Activated CD4-positive, alpha-beta memory T cell treated with anti-CD3 and anti-CD28 coated beads, Interleukin-2, amount 10 ng/mL, durations not matched to agents 7 days and 5 days (primary cell): ENCODE measurements around the gene PCYOX1L. TPM values are rescaled to one million over a fixed set of nuclear protein-coding genes. Genes with fewer than 3 reads are reported as not detected.
"Not testable (repeated sequence)": the region's sequence is repeated elsewhere in the genome, so short reads cannot be mapped to it uniquely, and the experiment has no call there.

ENCODE experiments used
- CTCF ChIA-PET: fragments of 350-600 bp; sonication (Branson Sonifier 250); formaldehyde crosslinking; loops from one replicate; lab custom pipeline; 2021; ENCODE audit warnings: antibody characterized with exemption, inconsistent platforms; lab: Charles Lee
- POLR2A ChIA-PET: fragments of 350-600 bp; sonication (Branson Sonifier 250); formaldehyde crosslinking; loops from one replicate; lab custom pipeline; 2021; ENCODE audit warnings: antibody characterized with exemption; lab: Charles Lee
- DNase-seq: peaks from one replicate; pipeline ENCODE4 v3.0.0-alpha.2; 2020
- H3K27ac Mint-ChIP-seq: one replicate; pipeline ENCODE4 v1.8.0; 2021; ENCODE audit warnings: mild to moderate bottlenecking, mixed read lengths
- H3K27me3 Mint-ChIP-seq: one replicate; pipeline ENCODE4 v1.8.0; 2021; ENCODE audit warnings: mixed read lengths
- H3K36me3 Mint-ChIP-seq: one replicate; pipeline ENCODE4 v1.8.0; 2021; ENCODE audit warnings: low read depth, mixed read lengths
- H3K4me1 Mint-ChIP-seq: one replicate; pipeline ENCODE4 v1.8.0; 2021; ENCODE audit warnings: mixed read lengths
- H3K4me3 Mint-ChIP-seq: one replicate; pipeline ENCODE4 v1.8.0; 2021; ENCODE audit warnings: mild to moderate bottlenecking, mixed read lengths
- H3K9me3 Mint-ChIP-seq: one replicate; pipeline ENCODE4 v1.8.0; 2021; ENCODE audit warnings: mixed read lengths
- total RNA-seq, 2 experiments: library from RNA; stranded (reverse); gene quantifications; one replicate each; pipeline ENCODE4 v1.2.3, GENCODE V29; 2021

The PCYOX1L gene
- total RNA-seq, 2 experiments from 2014 or later = 41.2 to 42.1 TPM

DNA sequence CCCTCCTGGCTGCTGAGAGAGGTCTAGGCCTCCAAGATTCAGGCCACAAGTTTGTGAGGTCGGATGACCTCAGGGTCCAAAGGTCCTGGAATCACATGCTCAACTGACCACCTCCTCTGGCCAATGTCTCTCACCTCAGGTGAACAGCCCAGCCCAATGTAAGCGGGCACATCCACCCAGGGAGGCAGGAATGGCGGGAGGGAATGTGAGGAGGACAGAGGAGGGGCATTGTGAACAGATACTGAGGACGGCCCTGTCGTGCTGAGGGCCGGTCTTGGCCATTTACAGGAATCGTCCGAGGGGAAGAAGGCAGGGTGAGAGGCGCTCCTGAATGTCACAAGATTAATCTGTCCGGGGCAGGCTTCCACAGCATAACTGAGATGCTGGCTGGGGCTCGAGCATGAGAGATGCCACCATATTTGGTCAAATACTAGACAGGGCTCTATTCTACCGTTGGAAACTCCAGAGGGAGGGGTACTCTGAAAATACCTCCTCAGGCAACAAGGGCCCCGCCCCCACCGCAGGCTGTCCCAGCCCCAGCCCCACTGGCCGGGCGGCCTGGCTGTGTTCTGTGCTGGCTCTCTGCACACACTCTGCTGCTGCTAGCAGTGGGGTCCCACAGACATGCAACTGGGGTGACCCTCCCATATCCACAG, 22.7 kb downstream of the PCYOX1L start:
- peaks cover 1% of the 10 kb centered on the region for H3K27me3 Mint-ChIP-seq
- no peaks in the 10 kb centered on the region for H3K4me1 Mint-ChIP-seq
- H3K9me3 Mint-ChIP-seq = no peaks in the 10 kb centered on the region
- DNase-seq = no peak
- no peak overlapping the region for H3K27ac Mint-ChIP-seq
- CTCF ChIA-PET = interaction anchor here (0.7 to 4.4 kb wide), 11 partner anchors 8 to 203 kb away, joined by 3 to 39 read pairs (median 6); partner anchors contain the start of gene PCYOX1L
- no peak overlapping the region for H3K4me3 Mint-ChIP-seq
- POLR2A ChIA-PET = interaction anchor here (1.3 kb wide), 1 partner anchor 181 kb away, joined by 5 read pairs; no protein-coding TSS in a partner anchor
- no peaks in the 10 kb centered on the region for H3K36me3 Mint-ChIP-seq

DNA sequence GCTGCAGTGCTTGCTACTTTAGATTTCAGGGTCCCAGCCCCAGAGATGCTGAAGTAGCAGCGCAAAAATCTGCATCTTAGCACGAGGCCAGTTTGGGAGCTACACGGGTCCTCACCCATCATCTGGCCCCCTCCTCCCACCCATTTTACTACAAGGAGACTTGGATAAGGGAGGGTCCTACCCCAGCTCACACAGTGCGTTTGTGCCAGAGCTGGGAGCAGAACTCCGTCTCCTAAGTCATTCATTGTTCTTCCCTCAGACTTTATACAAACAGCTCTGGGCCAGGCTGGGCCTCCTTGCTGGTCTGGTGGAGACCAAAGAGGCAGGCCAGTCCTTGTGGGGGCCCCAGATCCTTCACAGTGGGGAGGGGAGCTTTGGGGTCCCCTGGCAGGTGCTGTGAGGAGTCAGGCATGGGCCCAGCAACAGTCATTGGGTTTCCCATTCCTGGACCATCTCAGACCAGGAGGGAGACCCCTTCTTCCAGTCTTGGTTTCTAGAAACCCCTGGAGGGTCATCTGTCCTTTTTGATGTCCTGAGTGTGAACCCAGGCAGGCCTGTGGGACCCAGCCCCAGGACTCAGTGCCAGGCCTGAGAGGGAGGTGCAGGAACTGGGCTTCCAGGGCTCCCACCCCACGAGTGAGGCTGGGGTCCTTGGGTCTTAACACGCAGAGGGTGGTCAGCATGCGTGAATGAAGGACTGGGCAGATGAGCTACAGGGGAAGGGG, 23.6 kb downstream of the PCYOX1L start:
- Mint-ChIP-seq H3K9me3 (no peaks in the 10 kb centered on the region), H3K36me3 (no peaks in the 10 kb centered on the region), H3K4me3 (no peak overlapping the region), H3K4me1 (no peaks in the 10 kb centered on the region), H3K27me3 (peaks cover 1% of the 10 kb centered on the region), H3K27ac (no peak overlapping the region)
- ChIA-PET CTCF (interaction anchor here (0.7 to 4.4 kb wide), 11 partner anchors 9 to 237 kb away, joined by 3 to 39 read pairs (median 5); partner anchors contain the start of gene PCYOX1L), POLR2A (interaction anchor here (0.7 to 1.3 kb wide), 2 partner anchors 23 to 180 kb away, joined by 3 to 5 read pairs; partner anchors contain the start of gene PCYOX1L)
- DNase-seq = no peak

DNA sequence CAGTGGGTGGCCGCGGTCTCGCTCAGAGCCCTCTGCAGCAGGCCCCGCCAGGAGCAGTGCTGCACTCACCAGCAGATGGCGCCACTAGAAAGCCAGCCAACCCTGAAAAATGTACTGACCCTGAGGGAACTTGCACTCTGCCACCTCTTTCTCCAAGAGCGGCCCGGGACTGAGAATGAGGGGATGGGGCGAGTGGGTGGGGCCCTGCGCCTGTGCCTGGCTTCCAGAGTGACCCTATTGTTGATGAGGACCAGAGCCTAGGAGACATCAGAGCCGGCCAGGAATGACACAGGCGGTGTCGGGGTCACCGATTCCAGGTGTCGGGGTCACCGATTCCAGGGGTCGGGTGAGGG, 24.1 kb downstream of the PCYOX1L start:
- H3K4me3 Mint-ChIP-seq = no peak overlapping the region
- POLR2A ChIA-PET = interaction anchor here (0.7 to 1.3 kb wide), 2 partner anchors 24 to 180 kb away, joined by 3 to 5 read pairs; partner anchors contain the start of gene PCYOX1L
- no peak overlapping the region for H3K27ac Mint-ChIP-seq

DNA sequence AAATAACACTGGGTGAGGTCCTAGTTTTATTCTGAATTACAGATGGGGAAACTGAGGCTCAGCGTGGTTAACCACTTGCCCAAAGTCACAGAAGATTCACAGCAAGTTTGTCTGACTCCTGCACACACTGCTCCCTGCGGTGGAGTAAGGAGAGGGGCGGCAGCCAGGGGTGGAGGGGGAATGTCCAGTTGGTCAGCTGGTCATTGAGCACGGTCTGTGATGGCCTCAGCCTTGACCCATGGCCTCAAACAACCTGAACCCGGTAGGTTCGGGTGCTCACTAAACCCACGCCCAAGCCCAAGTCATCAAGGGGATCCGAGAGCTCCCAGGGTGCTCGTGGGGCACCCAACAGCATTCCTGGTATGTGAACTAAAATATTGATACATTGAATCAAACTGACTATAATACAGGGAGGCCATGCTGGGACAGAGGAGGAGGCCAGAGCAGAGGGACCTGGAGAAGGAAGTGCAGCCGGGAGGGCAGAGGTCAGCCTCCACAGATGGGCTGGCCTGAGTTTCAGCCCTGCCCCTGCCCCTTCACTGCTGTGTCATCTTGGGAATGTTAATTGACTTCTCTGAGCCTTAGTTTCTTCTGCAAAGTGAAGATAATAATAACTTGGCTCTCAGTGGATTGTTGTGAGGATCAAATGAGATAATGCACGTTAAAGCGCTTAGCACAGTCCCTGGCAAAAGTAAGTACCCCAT, 24.8 kb downstream of the PCYOX1L start:
- Mint-ChIP-seq H3K4me3 (no peak overlapping the region), H3K9me3 (no peaks in the 10 kb centered on the region), H3K36me3 (no peaks in the 10 kb centered on the region), H3K27me3 (peaks cover 1% of the 10 kb centered on the region), H3K4me1 (no peaks in the 10 kb centered on the region), H3K27ac (no peak overlapping the region)
- CTCF ChIA-PET = interaction anchor here (0.7 to 4.4 kb wide), 13 partner anchors 8 to 235 kb away, joined by 3 to 39 read pairs (median 5); partner anchors contain the start of gene GRPEL2
- DNase-seq = no peak
- POLR2A ChIA-PET = no interaction called here

More for the DNA sequence above, 24.1 kb downstream of the PCYOX1L start:
- no peaks in the 10 kb centered on the region for H3K9me3 Mint-ChIP-seq
- DNase-seq = peak; percentile 75
- no peaks in the 10 kb centered on the region for H3K4me1 Mint-ChIP-seq
- peaks cover 1% of the 10 kb centered on the region for H3K27me3 Mint-ChIP-seq
- CTCF ChIA-PET = interaction anchor here (0.7 to 4.4 kb wide), 16 partner anchors 9 to 236 kb away, joined by 3 to 39 read pairs (median 4); partner anchors contain the start of gene PCYOX1L
- no peaks in the 10 kb centered on the region for H3K36me3 Mint-ChIP-seq

DNA sequence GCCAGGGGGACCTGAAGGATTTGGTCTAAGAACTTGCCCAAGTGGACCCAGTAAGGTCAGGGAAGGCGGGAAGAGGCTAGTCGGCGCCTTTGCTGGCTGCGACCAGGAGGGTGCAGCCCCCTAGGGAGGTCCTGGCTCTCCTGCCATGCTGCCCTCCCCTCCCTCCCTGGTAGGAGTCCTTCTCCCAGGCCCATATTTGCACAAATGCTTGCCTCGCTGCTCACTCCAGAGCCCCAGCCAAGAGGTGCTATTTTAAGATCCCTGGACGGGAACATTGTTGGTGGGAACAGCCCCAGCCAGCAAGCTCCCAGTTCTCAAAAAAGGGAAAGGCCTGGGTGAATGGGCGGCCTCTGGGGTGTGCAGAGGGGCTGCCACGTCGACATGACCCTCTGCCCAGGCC, 25.6 kb downstream of the PCYOX1L start:
- H3K9me3 Mint-ChIP-seq = no peaks in the 10 kb centered on the region
- H3K27ac Mint-ChIP-seq = no peak overlapping the region
- DNase-seq = no peak
- no peaks in the 10 kb centered on the region for H3K4me1 Mint-ChIP-seq
- no peak overlapping the region for H3K4me3 Mint-ChIP-seq
- ChIA-PET CTCF (interaction anchor here (1.2 to 3.4 kb wide), 9 partner anchors 11 to 235 kb away, joined by 3 to 17 read pairs (median 6); partner anchors contain the start of gene GRPEL2), POLR2A (no interaction called here)
- H3K27me3 Mint-ChIP-seq = peaks cover 4% of the 10 kb centered on the region
- no peaks in the 10 kb centered on the region for H3K36me3 Mint-ChIP-seq

DNA sequence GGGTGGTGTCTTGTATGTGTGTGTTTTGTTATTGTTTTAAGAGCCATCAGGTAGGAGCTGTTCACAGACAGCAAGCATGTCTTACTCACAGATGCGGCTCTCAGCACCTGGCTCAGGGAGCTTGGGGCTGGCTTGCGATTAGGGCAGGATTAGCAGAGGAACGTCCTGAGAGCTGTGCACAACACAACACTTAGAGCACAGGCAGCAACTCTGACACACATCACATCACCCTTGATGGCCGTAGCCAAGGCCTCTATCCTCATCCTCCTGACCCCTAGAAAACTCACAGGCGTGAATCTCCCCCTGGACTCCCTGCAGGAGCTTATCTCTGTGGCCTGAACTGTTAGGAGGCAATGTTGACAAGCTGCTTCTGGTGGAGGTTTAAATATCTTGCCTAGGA, 28.3 kb downstream of the PCYOX1L start:
- CTCF ChIA-PET = interaction anchor here (1.0 to 3.1 kb wide), 4 partner anchors 14 to 179 kb away, joined by 3 to 13 read pairs (median 8); no protein-coding TSS in a partner anchor
- Mint-ChIP-seq H3K36me3 (no peaks in the 10 kb centered on the region), H3K27ac (no peak overlapping the region), H3K4me3 (no peak overlapping the region), H3K27me3 (peaks cover 8% of the 10 kb centered on the region), H3K4me1 (peaks cover 2% of the 10 kb centered on the region), H3K9me3 (no peaks in the 10 kb centered on the region)
- POLR2A ChIA-PET = no interaction called here
- no peak for DNase-seq

DNA sequence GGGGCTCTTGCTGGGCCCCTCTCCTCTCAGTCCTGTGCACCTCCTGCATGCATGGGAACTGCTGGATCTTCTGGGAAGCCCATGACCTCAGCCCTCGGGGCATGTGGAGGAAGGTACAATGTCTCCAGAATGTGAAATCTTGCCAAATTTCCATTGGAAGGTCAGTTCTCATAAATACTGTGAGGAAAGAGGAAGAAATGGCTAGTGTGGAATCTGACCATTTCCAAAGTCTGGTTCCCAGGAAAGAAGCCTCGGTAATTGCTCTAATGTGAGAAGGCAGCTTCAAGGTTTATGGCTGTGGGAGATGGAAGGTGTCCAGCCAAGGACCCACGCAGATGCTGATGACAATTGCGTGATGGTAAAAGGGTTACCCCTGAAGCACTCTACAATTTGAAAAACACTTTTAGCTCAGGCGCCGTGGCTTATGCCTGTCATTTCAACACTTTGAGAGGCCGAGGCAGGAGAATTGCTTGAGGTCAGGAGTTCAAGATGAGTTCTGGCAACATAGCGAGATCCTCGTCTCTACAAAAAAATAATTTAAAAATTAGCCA, 29.3 kb downstream of the PCYOX1L start:
- Mint-ChIP-seq H3K36me3 (no peaks in the 10 kb centered on the region), H3K4me3 (no peak overlapping the region), H3K9me3 (no peaks in the 10 kb centered on the region), H3K27me3 (peaks cover 6% of the 10 kb centered on the region), H3K27ac (no peak overlapping the region), H3K4me1 (peaks cover 2% of the 10 kb centered on the region)
- ChIA-PET CTCF (interaction anchor here (0.8 to 2.5 kb wide), 5 partner anchors 8 to 178 kb away, joined by 3 to 10 read pairs (median 6); partner anchors contain the start of gene IL17B), POLR2A (interaction anchor here (0.7 kb wide), 1 partner anchor 124 kb away, joined by 3 read pairs; no protein-coding TSS in a partner anchor)
- no peak for DNase-seq

DNA sequence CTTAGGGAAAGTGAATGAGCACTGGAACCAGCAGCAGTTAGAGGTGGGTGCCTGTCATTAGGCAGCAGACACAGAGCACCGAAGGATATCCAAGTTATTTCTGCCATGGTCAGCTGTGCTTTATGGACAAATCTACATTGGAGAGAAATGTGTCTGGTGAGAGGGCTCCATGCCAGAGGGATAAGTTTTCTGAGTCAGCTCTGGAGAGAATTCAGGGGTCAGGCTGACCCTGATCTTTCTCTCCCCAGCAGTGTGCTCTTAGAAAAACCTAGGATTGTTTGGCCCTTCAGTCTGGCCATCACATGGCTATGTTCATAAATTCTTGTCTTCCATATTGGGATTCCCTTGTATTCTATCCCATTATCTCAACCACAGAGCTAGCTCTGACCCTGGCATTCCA, 30.1 kb downstream of the PCYOX1L start:
- Mint-ChIP-seq H3K4me3 (no peak overlapping the region), H3K27me3 (peaks cover 6% of the 10 kb centered on the region), H3K27ac (no peak overlapping the region), H3K9me3 (no peaks in the 10 kb centered on the region), H3K4me1 (peaks cover 2% of the 10 kb centered on the region), H3K36me3 (no peaks in the 10 kb centered on the region)
- POLR2A ChIA-PET = no interaction called here
- CTCF ChIA-PET = interaction anchor here (0.8 to 2.5 kb wide), 5 partner anchors 9 to 177 kb away, joined by 3 to 10 read pairs (median 5); partner anchors contain the start of gene IL17B
- DNase-seq = no peak

DNA sequence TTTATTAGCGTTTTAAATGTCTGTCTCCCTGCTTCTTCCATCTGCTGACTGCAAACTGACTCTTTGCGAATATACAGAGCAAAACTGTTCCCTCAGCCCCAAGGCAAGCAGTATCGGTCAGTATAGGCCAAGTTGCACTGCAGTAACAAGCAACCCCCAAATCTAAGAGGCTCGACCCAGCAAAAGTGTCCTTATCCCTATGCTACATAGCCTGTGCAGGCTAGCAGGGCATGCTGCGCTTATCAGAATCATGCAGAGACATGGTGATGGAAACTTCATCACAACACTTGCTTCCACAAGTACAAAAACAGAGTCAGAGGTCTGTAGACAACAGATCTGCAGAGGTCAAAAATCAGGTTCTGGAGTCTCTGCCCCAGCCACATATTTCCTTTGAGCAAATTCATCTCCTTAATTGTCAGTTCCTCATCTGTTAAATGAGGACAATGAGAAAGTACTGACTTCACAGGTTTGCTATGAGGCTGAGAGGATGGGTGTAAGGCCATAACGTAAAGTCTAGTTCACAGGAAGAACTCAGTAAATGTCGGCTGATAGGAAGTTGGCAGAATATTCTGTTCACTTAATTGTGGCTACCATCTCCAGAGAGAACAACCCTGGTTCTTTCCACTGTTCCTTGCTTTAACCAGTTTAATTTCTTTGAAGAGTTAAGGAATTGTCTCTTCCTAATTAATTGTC, 30.8 kb downstream of the PCYOX1L start:
- ChIA-PET POLR2A (no interaction called here), CTCF (interaction anchor here (1.2 to 2.0 kb wide), 3 partner anchors 21 to 74 kb away, joined by 3 to 9 read pairs (median 5); no protein-coding TSS in a partner anchor)

DNA sequence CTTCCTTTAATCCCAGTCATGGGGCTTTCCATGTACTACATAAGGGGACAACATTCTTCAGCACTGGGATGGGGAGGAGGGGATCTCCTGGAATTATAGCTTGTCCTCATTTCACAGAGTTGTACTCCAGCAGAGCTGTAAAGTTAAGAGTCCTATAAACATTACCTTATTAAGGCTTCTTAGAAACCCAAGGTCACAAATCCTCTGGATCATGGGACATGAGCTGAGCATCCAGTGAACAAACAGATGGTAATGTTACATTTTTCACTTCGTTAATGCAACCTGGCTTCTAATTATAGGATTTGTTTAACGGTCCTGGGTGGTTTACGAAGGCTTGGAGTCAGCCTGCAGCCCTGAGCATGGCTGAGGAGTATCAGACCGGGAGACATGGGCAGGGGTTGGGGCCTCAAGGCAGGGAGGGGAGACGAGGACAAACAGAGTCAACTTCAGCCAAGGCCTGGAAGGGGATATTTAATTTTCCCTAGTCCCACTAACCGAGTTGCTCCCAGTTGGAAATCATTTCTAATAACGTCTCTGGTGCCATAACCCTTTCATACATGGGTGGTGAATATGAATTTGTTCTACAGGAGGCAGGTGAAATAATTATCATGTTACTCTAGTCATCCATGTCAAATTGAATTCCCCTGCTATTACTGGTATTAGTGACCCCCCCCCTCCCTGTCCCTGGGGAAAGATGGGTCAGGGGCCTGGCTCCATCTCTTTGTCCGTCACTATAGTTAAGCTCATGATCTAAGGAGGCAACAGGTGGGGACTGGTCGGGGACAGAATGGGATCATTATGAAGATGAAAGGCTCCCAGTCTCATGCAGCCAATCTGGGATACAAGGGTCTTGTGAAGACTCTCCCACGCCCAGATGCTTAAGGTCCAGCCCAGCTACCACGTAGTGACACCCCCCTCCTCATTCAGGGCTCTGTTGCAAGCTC, 32.0 kb downstream of the PCYOX1L start:
- H3K4me1 Mint-ChIP-seq = peaks cover 2% of the 10 kb centered on the region
- DNase-seq = no peak
- H3K36me3 Mint-ChIP-seq = no peaks in the 10 kb centered on the region
- ChIA-PET CTCF (interaction anchor here (0.8 to 1.8 kb wide), 6 partner anchors 7 to 75 kb away, joined by 3 to 6 read pairs (median 3); partner anchors contain the start of gene PCYOX1L), POLR2A (no interaction called here)
- H3K9me3 Mint-ChIP-seq = no peaks in the 10 kb centered on the region
- peaks cover 6% of the 10 kb centered on the region for H3K27me3 Mint-ChIP-seq
- no peak overlapping the region for H3K4me3 Mint-ChIP-seq
- H3K27ac Mint-ChIP-seq = no peak overlapping the region

More for the DNA sequence above, 30.8 kb downstream of the PCYOX1L start:
- Mint-ChIP-seq H3K4me1 (peaks cover 2% of the 10 kb centered on the region), H3K36me3 (no peaks in the 10 kb centered on the region), H3K27me3 (peaks cover 6% of the 10 kb centered on the region), H3K4me3 (no peak overlapping the region), H3K9me3 (no peaks in the 10 kb centered on the region), H3K27ac (no peak overlapping the region)
- DNase-seq = no peak

DNA sequence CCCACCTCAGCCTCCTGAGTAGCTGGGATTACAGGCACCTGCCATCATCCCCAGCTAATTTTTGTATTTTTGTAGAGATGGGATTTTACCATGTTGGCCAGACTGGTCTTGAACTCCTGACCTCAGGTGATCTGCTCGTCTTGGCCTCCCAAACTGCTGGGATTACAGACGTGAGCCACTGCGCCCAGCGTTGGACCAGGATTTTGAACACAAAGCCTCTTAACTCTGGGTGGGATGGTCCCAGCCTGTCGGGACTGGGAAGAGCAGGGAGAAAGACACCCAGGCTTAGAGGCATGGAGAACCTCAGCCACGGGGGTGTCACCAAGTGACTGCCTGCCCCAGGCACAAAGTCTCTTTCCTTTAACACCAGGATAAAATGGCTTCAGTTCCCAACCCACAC, 33.2 kb downstream of the PCYOX1L start:
- POLR2A ChIA-PET = not testable (repeated sequence)

More for the DNA sequence above, 33.2 kb downstream of the PCYOX1L start:
- not testable (repeated sequence) for DNase-seq, H3K9me3 Mint-ChIP-seq, H3K4me3 Mint-ChIP-seq, H3K27me3 Mint-ChIP-seq, H3K36me3 Mint-ChIP-seq, H3K4me1 Mint-ChIP-seq, H3K27ac Mint-ChIP-seq
- CTCF ChIA-PET = interaction anchor here (1.0 to 1.8 kb wide), 4 partner anchors 9 to 174 kb away, joined by 3 to 6 read pairs (median 3); partner anchors contain the start of gene PCYOX1L
